Measurements from ENCODE around the gene MORC1.

Gene MORC1

GRCh38 chr3:109025896-109026295 is 92.0 kb downstream of the MORC1 start:
- no peak for DNase-seq

- DNase-seq: peak; percentile 45
Measured at GRCh38 chr3:109023656-109024254, 94.2 kb downstream of the MORC1 start.

GRCh38 chr3:109023167-109023566 is 94.8 kb downstream of the MORC1 start:
- no peak for DNase-seq

- no peak for DNase-seq
Measured at GRCh38 chr3:109021556-109021955, 96.4 kb downstream of the MORC1 start.

- no peak for DNase-seq
Measured at GRCh38 chr3:109018828-109019227, 99.1 kb downstream of the MORC1 start.

GRCh38 chr3:109005443-109005842 is 112.5 kb downstream of the MORC1 start:
- no peak for DNase-seq

GRCh38 chr3:108998436-108998835 is 119.5 kb downstream of the MORC1 start:
- no peak for DNase-seq

GRCh38 chr3:108985844-108986243 is 132.1 kb downstream of the MORC1 start:
- DNase-seq: no peak

GRCh38 chr3:108983051-108983450 is 134.9 kb downstream of the MORC1 start:
- DNase-seq: no peak

- no peak for DNase-seq
Measured at GRCh38 chr3:108976058-108976457, 141.9 kb downstream of the MORC1 start.

GRCh38 chr3:108973019-108973418 is 144.9 kb downstream of the MORC1 start:
- no peak for DNase-seq

GRCh38 chr3:108972482-108972881 is 145.5 kb downstream of the MORC1 start:
- no peak for DNase-seq

GRCh38 chr3:108970561-108970960 is 147.4 kb downstream of the MORC1 start:
- no peak for DNase-seq

GRCh38 chr3:108966773-108967172 is 151.2 kb downstream of the MORC1 start:
- DNase-seq: no peak

GRCh38 chr3:108959017-108959416 is 158.9 kb downstream of the MORC1 start:
- no peak for DNase-seq

GRCh38 chr3:108953700-108954099 is 164.2 kb downstream of the MORC1 start, which contains the start of gene GUCA1C:
Gene GUCA1C (minus strand): TSS chr3:108953879. CDS start chr3:108953762, 117 bp downstream.
- DNase-seq: no peak

GRCh38 chr3:108953210-108953609 is 164.7 kb downstream of the MORC1 start:
- no peak for DNase-seq

GRCh38 chr3:108951820-108952501 is 166.0 kb downstream of the MORC1 start:
- DNase-seq: no peak

GRCh38 chr3:108947855-108948254 is 170.1 kb downstream of the MORC1 start:
- no peak for DNase-seq

GRCh38 chr3:108946292-108947285 is 171.3 kb downstream of the MORC1 start:
- DNase-seq: no peak

- no peak for DNase-seq
Measured at GRCh38 chr3:108940568-108941263, 177.2 kb downstream of the MORC1 start.

GRCh38 chr3:108940166-108940565 is 177.8 kb downstream of the MORC1 start:
- DNase-seq: no peak

Data from fibroblast of skin of scalp (primary cell).